Body of pancreas (tissue), 4 donors: ENCODE measurements around the gene C1orf35. TPM values are rescaled to one million over a fixed set of nuclear protein-coding genes. Genes with fewer than 3 reads are reported as not detected.

Source experiments
- ATAC-seq: fragments of 150-250 bp; one replicate; pipeline ENCODE4 v1.9.1; 2016
- DNase-seq, 4 donors: peaks; one replicate each; pipeline ENCODE4 v3.0.0-alpha.2; 2019
- H3K27ac ChIP-seq, 4 donors: fragments of 200-600 bp; sonication (generic); 1 replicate in 3 of 4; 2 replicates in 1 of 4; pipeline versions ENCODE4 v1.5.1 to v1.6.1; 2016 to 2019; ENCODE audit warnings: mild to moderate bottlenecking in 1 of 4, mixed read lengths in 1 of 4, moderate library complexity in 1 of 4
- H3K27me3 ChIP-seq, 2 donors: fragments of 200-600 bp; sonication (generic); one replicate each; pipeline ENCODE4 v1.6.0; 2016; ENCODE audit warnings: mild to moderate bottlenecking in 1 of 2
- H3K36me3 ChIP-seq, 2 donors: fragments of 200-600 bp; sonication (generic); replicated peaks in 1 of 2; 2 replicates each; pipeline ENCODE4 v1.5.1; 2016; ENCODE audit warnings: low read depth in 2 of 2; ENCODE audit not compliant: insufficient read depth in 1 of 2
- H3K4me1 ChIP-seq: fragments of 200-600 bp; sonication (generic); one replicate; pipeline ENCODE4 v1.6.0; 2016
- H3K4me3 ChIP-seq, 2 donors: fragments of 200-600 bp; sonication (generic); 1 replicate in 1 of 2; 2 replicates in 1 of 2; pipeline ENCODE4 v1.5.1; 2016 to 2019
- H3K9me3 ChIP-seq, 3 donors: fragments of 200-600 bp; sonication (generic); 1 replicate in 2 of 3; 2 replicates in 1 of 3; pipeline ENCODE4 v1.5.1; 2016
- CTCF ChIP-seq, 7 experiments: fragments of 450-650 bp in 4 of 7; fragments of 200-600 bp in 3 of 7; sonication (generic) in 3 of 7; IDR thresholded peaks; one replicate each; pipeline ENCODE4 v1.5.1; 2016 to 2019; ENCODE audit warnings: antibody characterized with exemption in 7 of 7
- POLR2A ChIP-seq, 3 donors: fragments of 450-650 bp; IDR thresholded peaks; one replicate each; pipeline ENCODE4 v1.6.1; 2016; ENCODE audit warnings: antibody characterized with exemption in 3 of 3, mild to moderate bottlenecking in 2 of 3
- WGBS, 2 donors: methylation state at CpG; one replicate each; pipeline ENCODE4 v1.1.5; 2017; 5-methylcytosine and 5-hydroxymethylcytosine counted together
- intact Hi-C: fragments of 100-400 bp; cut with DNase I; formaldehyde crosslinking; loops from one replicate; pipeline ENCODE4 v1.15.1; 2023
- total RNA-seq, 2 donors: library from RNA; depleted of rRNA; stranded (reverse); fragments of >200 nt; gene quantifications; one replicate each; pipeline ENCODE4 v1.1.0, GENCODE V29; 2016

The C1orf35 gene
- total RNA-seq, 2 donors from 2014 or later: 10.9 to 71.2 TPM

- ATAC-seq: no peak
- TF ChIP-seq CTCF (IDR thresholded peaks at IDR 0.05): no peak
- peak in 1 of 3 donors; percentile 32 for TF ChIP-seq POLR2A (IDR thresholded peaks at IDR 0.05)
- intact Hi-C loops: no loop called here
- peaks cover 73% of the 10 kb centered on the region for H3K4me1 ChIP-seq
- no peaks in the 10 kb centered on the region for H3K9me3 ChIP-seq
- H3K4me3 ChIP-seq: no peak overlapping the region
- peak overlapping the region; percentile 27 to 100 (median 64) for H3K27ac ChIP-seq
- H3K36me3 ChIP-seq: no peaks in the 10 kb centered on the region
- WGBS, 2 donors: 12 to 22% methylated on average over 5 to 6 of the region's 6 CpGs
- H3K27me3 ChIP-seq: no peaks in the 10 kb centered on the region
- DNase-seq: no peak
Observed at GRCh38 chr1:228085287-228085951, 17.7 kb downstream of the C1orf35 start.

- intact Hi-C loops: no loop called here
- 16 to 17% methylated on average over 5 of the region's 5 CpGs for WGBS, 2 donors
- TF ChIP-seq CTCF (IDR thresholded peaks at IDR 0.05): no peak
- Histone ChIP-seq H3K27me3 (no peaks in the 10 kb centered on the region), H3K9me3 (no peaks in the 10 kb centered on the region), H3K4me3 (no peak overlapping the region), H3K27ac (peak overlapping the region; percentile 26 to 100 (median 64)), H3K4me1 (peaks cover 67% of the 10 kb centered on the region), H3K36me3 (no peaks in the 10 kb centered on the region)
- DNase-seq: no peak
- no peak for ATAC-seq
Observed at GRCh38 chr1:228084797-228085196, 18.3 kb downstream of the C1orf35 start.

- peak overlapping the region; percentile 77 to 91 for H3K4me3 ChIP-seq
- H3K9me3 ChIP-seq: no peaks in the 10 kb centered on the region
- no peaks in the 10 kb centered on the region for H3K36me3 ChIP-seq
- peak in 1 of 4 donors; percentile 56 for DNase-seq
- ATAC-seq: no peak
- H3K27me3 ChIP-seq: no peaks in the 10 kb centered on the region
- no peak for TF ChIP-seq CTCF (IDR thresholded peaks at IDR 0.05)
- no peak for TF ChIP-seq POLR2A (IDR thresholded peaks at IDR 0.05)
- H3K27ac ChIP-seq: peak overlapping the region; percentile 99 to 100 (median 100)
- intact Hi-C loops: no loop called here
- 5 to 6% methylated on average over 3 of the region's 3 CpGs for WGBS, 2 donors
- peaks cover 63% of the 10 kb centered on the region for H3K4me1 ChIP-seq
Observed at GRCh38 chr1:228084325-228084724, 18.8 kb downstream of the C1orf35 start.

GRCh38 chr1:228083871-228084278 is 19.2 kb downstream of the C1orf35 start:
- ATAC-seq (no peak), DNase-seq (peak in 1 of 4 donors; percentile 56)
- WGBS, 2 donors: 1 to 4% methylated on average over 9 to 17 of the region's 17 CpGs
- Histone ChIP-seq H3K27ac (peak overlapping the region; percentile 99 to 100 (median 100)), H3K4me3 (peak overlapping the region; percentile 77 to 91), H3K36me3 (no peaks in the 10 kb centered on the region), H3K9me3 (no peaks in the 10 kb centered on the region), H3K4me1 (peaks cover 58% of the 10 kb centered on the region), H3K27me3 (no peaks in the 10 kb centered on the region)
- intact Hi-C loops: no loop called here
- TF ChIP-seq CTCF (IDR thresholded peaks at IDR 0.05) (no peak), POLR2A (IDR thresholded peaks at IDR 0.05) (no peak)
